ENCODE measurements around the gene PRDM2. TPM values are rescaled to one million over a fixed set of nuclear protein-coding genes. Genes with fewer than 3 reads are reported as not detected.

PRDM2 gene
- total and polyA plus RNA-seq, 12 donors: 12.5 to 45.3 (median 30.2) TPM

DNA sequence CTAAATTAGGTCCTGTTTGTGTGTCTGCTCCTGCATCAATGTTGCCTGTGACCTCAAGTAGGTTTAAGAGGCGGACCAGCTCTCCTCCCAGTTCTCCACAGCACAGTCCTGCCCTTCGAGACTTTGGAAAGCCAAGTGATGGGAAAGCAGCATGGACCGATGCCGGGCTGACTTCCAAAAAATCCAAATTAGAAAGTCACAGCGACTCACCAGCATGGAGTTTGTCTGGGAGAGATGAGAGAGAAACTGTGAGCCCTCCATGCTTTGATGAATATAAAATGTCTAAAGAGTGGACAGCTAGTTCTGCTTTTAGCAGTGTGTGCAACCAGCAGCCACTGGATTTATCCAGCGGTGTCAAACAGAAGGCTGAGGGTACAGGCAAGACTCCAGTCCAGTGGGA lies 79.9 kb downstream of the PRDM2 start:
- H3K4me3 ChIP-seq: no peak overlapping the region
- TF ChIP-seq, protein P1, sequence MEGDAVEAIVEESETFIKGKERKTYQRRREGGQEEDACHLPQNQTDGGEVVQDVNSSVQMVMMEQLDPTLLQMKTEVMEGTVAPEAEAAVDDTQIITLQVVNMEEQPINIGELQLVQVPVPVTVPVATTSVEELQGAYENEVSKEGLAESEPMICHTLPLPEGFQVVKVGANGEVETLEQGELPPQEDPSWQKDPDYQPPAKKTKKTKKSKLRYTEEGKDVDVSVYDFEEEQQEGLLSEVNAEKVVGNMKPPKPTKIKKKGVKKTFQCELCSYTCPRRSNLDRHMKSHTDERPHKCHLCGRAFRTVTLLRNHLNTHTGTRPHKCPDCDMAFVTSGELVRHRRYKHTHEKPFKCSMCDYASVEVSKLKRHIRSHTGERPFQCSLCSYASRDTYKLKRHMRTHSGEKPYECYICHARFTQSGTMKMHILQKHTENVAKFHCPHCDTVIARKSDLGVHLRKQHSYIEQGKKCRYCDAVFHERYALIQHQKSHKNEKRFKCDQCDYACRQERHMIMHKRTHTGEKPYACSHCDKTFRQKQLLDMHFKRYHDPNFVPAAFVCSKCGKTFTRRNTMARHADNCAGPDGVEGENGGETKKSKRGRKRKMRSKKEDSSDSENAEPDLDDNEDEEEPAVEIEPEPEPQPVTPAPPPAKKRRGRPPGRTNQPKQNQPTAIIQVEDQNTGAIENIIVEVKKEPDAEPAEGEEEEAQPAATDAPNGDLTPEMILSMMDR (IDR thresholded peaks at IDR 0.05): no peak
- TF ChIP-seq POLR2A (IDR thresholded peaks at IDR 0.05): no peak
- peaks cover 38 to 52% of the 10 kb centered on the region in 2 donors for H3K4me1 ChIP-seq (replicated peaks in 1 of 2)
- DNase-seq: no peak
- peak overlapping the region in 1 of 5 donors; percentile 7 for H3K27ac ChIP-seq
- no peaks in the 10 kb centered on the region for H3K27me3 ChIP-seq
- no peaks in the 10 kb centered on the region for H3K9me3 ChIP-seq (replicated peaks in 1 of 3)
- intact Hi-C loops (cut with DNase I): no loop called here
- WGBS, 4 donors: 93 to 96% (median 94%) methylated on average over 6 of the region's 6 CpGs
- peaks cover 0 to 34% of the 10 kb centered on the region in 2 donors for H3K36me3 ChIP-seq (replicated peaks in 1 of 2)

DNA sequence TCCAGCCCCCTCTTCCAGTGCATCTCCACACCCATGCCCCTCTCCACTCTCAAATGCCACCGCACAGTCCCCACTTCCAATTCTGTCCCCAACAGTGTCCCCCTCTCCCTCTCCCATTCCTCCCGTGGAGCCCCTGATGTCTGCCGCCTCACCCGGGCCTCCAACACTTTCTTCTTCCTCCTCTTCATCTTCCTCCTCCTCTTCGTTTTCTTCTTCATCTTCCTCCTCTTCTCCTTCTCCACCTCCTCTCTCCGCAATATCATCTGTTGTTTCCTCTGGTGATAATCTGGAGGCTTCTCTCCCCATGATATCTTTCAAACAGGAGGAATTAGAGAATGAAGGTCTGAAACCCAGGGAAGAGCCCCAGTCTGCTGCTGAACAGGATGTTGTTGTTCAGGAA lies 80.8 kb downstream of the PRDM2 start:
- no peaks in the 10 kb centered on the region for H3K9me3 ChIP-seq (replicated peaks in 1 of 3)
- TF ChIP-seq, protein P1 (IDR thresholded peaks at IDR 0.05): no peak
- TF ChIP-seq POLR2A (IDR thresholded peaks at IDR 0.05): no peak
- H3K36me3 ChIP-seq (replicated peaks in 1 of 2): peaks cover 0 to 32% of the 10 kb centered on the region in 2 donors
- peak overlapping the region in 1 of 5 donors; percentile 70 for H3K27ac ChIP-seq
- intact Hi-C loops (cut with DNase I): no loop called here
- no peaks in the 10 kb centered on the region for H3K27me3 ChIP-seq
- peaks cover 45 to 50% of the 10 kb centered on the region in 2 donors for H3K4me1 ChIP-seq (replicated peaks in 1 of 2)
- DNase-seq: no peak
- WGBS, 4 donors: 94 to 96% (median 95%) methylated on average over 6 of the region's 6 CpGs
- H3K4me3 ChIP-seq: no peak overlapping the region

DNA sequence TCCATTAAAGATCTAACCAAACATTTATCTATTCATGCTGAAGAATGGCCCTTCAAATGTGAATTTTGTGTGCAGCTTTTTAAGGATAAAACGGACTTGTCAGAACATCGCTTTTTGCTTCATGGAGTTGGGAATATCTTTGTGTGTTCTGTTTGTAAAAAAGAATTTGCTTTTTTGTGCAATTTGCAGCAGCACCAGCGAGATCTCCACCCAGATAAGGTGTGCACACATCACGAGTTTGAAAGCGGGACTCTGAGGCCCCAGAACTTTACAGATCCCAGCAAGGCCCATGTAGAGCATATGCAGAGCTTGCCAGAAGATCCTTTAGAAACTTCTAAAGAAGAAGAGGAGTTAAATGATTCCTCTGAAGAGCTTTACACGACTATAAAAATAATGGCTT lies 81.2 kb downstream of the PRDM2 start:
- 82 to 89% (median 84%) methylated on average over 6 of the region's 6 CpGs for WGBS, 4 donors
- Histone ChIP-seq H3K27me3 (no peaks in the 10 kb centered on the region), H3K4me1 (replicated peaks in 1 of 2) (peaks cover 45 to 48% of the 10 kb centered on the region in 2 donors), H3K9me3 (replicated peaks in 1 of 3) (no peaks in the 10 kb centered on the region), H3K4me3 (peak overlapping the region in 1 of 4 donors; percentile 3), H3K36me3 (replicated peaks in 1 of 2) (peaks cover 0 to 28% of the 10 kb centered on the region in 2 donors), H3K27ac (peak overlapping the region in 4 of 5 donors; percentile 38 to 72 (median 66))
- TF ChIP-seq POLR2A (IDR thresholded peaks at IDR 0.05): no peak
- TF ChIP-seq, protein P1 (IDR thresholded peaks at IDR 0.05): no peak
- intact Hi-C loops (cut with DNase I): no loop called here
- no peak for DNase-seq

DNA sequence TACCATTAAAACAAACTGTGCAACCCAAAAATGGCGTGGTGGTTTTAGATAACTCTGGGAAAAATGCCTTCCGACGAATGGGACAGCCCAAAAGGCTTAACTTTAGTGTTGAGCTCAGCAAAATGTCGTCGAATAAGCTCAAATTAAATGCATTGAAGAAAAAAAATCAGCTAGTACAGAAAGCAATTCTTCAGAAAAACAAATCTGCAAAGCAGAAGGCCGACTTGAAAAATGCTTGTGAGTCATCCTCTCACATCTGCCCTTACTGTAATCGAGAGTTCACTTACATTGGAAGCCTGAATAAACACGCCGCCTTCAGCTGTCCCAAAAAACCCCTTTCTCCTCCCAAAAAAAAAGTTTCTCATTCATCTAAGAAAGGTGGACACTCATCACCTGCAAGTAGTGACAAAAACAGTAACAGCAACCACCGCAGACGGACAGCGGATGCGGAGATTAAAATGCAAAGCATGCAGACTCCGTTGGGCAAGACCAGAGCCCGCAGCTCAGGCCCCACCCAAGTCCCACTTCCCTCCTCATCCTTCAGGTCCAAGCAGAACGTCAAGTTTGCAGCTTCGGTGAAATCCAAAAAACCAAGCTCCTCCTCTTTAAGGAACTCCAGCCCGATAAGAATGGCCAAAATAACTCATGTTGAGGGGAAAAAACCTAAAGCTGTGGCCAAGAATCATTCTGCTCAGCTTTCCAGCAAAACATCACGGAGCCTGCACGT lies 82.1 kb downstream of the PRDM2 start:
- no peaks in the 10 kb centered on the region for H3K9me3 ChIP-seq (replicated peaks in 1 of 3)
- H3K4me3 ChIP-seq: peak overlapping the region in 1 of 4 donors; percentile 41
- peaks cover 0 to 20% of the 10 kb centered on the region in 2 donors for H3K36me3 ChIP-seq (replicated peaks in 1 of 2)
- peak overlapping the region; percentile 16 to 72 (median 63) for H3K27ac ChIP-seq
- 25 to 36% (median 33%) methylated on average over 20 of the region's 20 CpGs for WGBS, 4 donors
- intact Hi-C loops (cut with DNase I): no loop called here
- H3K27me3 ChIP-seq: no peaks in the 10 kb centered on the region
- no peak for TF ChIP-seq POLR2A (IDR thresholded peaks at IDR 0.05)
- TF ChIP-seq, protein P1 (IDR thresholded peaks at IDR 0.05): no peak
- DNase-seq: peak in 5 of 7 donors; percentile 33 to 47 (median 44)
- H3K4me1 ChIP-seq (replicated peaks in 1 of 2): peaks cover 45 to 48% of the 10 kb centered on the region in 2 donors
